ENCODE data around the gene EPG5. TPM values are rescaled to one million over a fixed set of nuclear protein-coding genes. Genes with fewer than 3 reads are reported as not detected.
A peak's percentile ranks its signal among the peaks of the same experiment; 100 is the strongest.

Gene EPG5
- total RNA-seq, 1 donor from 2014 or later: 36.6 TPM

- H3K4me1 Mint-ChIP-seq (ENCODE audit: low read depth, unreplicated experiment): peaks cover 5% of the 10 kb centered on the region
- no peaks in the 10 kb centered on the region for H3K27me3 Mint-ChIP-seq (ENCODE audit: unreplicated experiment)
- H3K4me3 Mint-ChIP-seq (ENCODE audit: unreplicated experiment): peak overlapping the region; percentile 18
- TF ChIP-seq CTCF (IDR thresholded peaks at IDR 0.05; ENCODE audit: partially characterized antibody, unreplicated experiment): no peak
- no peak for DNase-seq
- H3K27ac Mint-ChIP-seq (ENCODE audit: unreplicated experiment): peak overlapping the region; percentile 78
- H3K36me3 Mint-ChIP-seq (ENCODE audit: unreplicated experiment): peaks cover 15% of the 10 kb centered on the region
- peaks cover 4% of the 10 kb centered on the region for H3K9me3 Mint-ChIP-seq (ENCODE audit: unreplicated experiment)
Measured at GRCh38 chr18:45806226-45806625, 160.9 kb downstream of the EPG5 start.

GRCh38 chr18:45805551-45805950 lies 161.6 kb downstream of the EPG5 start:
- peaks cover 5% of the 10 kb centered on the region for H3K4me1 Mint-ChIP-seq (ENCODE audit: low read depth, unreplicated experiment)
- peaks cover 17% of the 10 kb centered on the region for H3K36me3 Mint-ChIP-seq (ENCODE audit: unreplicated experiment)
- no peak for DNase-seq
- no peaks in the 10 kb centered on the region for H3K27me3 Mint-ChIP-seq (ENCODE audit: unreplicated experiment)
- H3K27ac Mint-ChIP-seq (ENCODE audit: unreplicated experiment): no peak overlapping the region
- no peak overlapping the region for H3K4me3 Mint-ChIP-seq (ENCODE audit: unreplicated experiment)
- TF ChIP-seq CTCF (IDR thresholded peaks at IDR 0.05; ENCODE audit: partially characterized antibody, unreplicated experiment): no peak
- H3K9me3 Mint-ChIP-seq (ENCODE audit: unreplicated experiment): peaks cover 8% of the 10 kb centered on the region

GRCh38 chr18:45802814-45803492 lies 164.2 kb downstream of the EPG5 start:
- H3K4me3 Mint-ChIP-seq (ENCODE audit: unreplicated experiment): no peak overlapping the region
- H3K27ac Mint-ChIP-seq (ENCODE audit: unreplicated experiment): no peak overlapping the region
- DNase-seq: no peak
- peaks cover 28% of the 10 kb centered on the region for H3K36me3 Mint-ChIP-seq (ENCODE audit: unreplicated experiment)
- peaks cover 13% of the 10 kb centered on the region for H3K9me3 Mint-ChIP-seq (ENCODE audit: unreplicated experiment)
- H3K4me1 Mint-ChIP-seq (ENCODE audit: low read depth, unreplicated experiment): peaks cover 5% of the 10 kb centered on the region
- no peaks in the 10 kb centered on the region for H3K27me3 Mint-ChIP-seq (ENCODE audit: unreplicated experiment)
- TF ChIP-seq CTCF (IDR thresholded peaks at IDR 0.05; ENCODE audit: partially characterized antibody, unreplicated experiment): no peak

GRCh38 chr18:45801416-45802004 lies 165.6 kb downstream of the EPG5 start:
- peaks cover 28% of the 10 kb centered on the region for H3K36me3 Mint-ChIP-seq (ENCODE audit: unreplicated experiment)
- peaks cover 3% of the 10 kb centered on the region for H3K4me1 Mint-ChIP-seq (ENCODE audit: low read depth, unreplicated experiment)
- H3K9me3 Mint-ChIP-seq (ENCODE audit: unreplicated experiment): peaks cover 9% of the 10 kb centered on the region
- H3K27ac Mint-ChIP-seq (ENCODE audit: unreplicated experiment): no peak overlapping the region
- no peaks in the 10 kb centered on the region for H3K27me3 Mint-ChIP-seq (ENCODE audit: unreplicated experiment)
- no peak for DNase-seq
- no peak for TF ChIP-seq CTCF (IDR thresholded peaks at IDR 0.05; ENCODE audit: partially characterized antibody, unreplicated experiment)
- H3K4me3 Mint-ChIP-seq (ENCODE audit: unreplicated experiment): no peak overlapping the region

Other genes with a start within 250 kb of the EPG5 start
- gene SLC14A1, start 243.1 kb downstream of the EPG5 start, total RNA-seq (ENCODE audit: unreplicated experiment): not detected
- not detected for gene SIGLEC15, start 141.7 kb downstream of the EPG5 start, total RNA-seq (ENCODE audit: unreplicated experiment)
- gene PSTPIP2, start 104.9 kb upstream of the EPG5 start, total RNA-seq (ENCODE audit: unreplicated experiment): 0.20 TPM
- gene ATP5F1A, start 131.0 kb upstream of the EPG5 start, total RNA-seq (ENCODE audit: unreplicated experiment): 511 TPM
- 32.2 TPM for gene HAUS1, start 137.1 kb upstream of the EPG5 start, total RNA-seq (ENCODE audit: unreplicated experiment)

Measured in glutamatergic neuron (in vitro differentiated cells).